ENCODE measurements around the gene USP20.

- no peak for TF ChIP-seq POLR2A (IDR thresholded peaks at IDR 0.05)
- no peak for TF ChIP-seq CTCF (IDR thresholded peaks at IDR 0.05)
- no peak for TF ChIP-seq POLR2AphosphoS5 (IDR thresholded peaks at IDR 0.05)
- no peak for TF ChIP-seq EP300 (IDR thresholded peaks at IDR 0.05)
These were observed 15.7 kb downstream of the USP20 start for GRCh38 chr9:129850821-129851550.

Measured in stomach (tissue), 4 donors.